GM19035 (cell line): ENCODE data around the gene INHBC.

Source experiments
- ATAC-seq: cut with Tn5 transposase; IDR thresholded peaks from one replicate; pipeline ENCODE4 v1.9.1; 2021; ENCODE audit not compliant: unreplicated experiment

INHBC gene

DNA sequence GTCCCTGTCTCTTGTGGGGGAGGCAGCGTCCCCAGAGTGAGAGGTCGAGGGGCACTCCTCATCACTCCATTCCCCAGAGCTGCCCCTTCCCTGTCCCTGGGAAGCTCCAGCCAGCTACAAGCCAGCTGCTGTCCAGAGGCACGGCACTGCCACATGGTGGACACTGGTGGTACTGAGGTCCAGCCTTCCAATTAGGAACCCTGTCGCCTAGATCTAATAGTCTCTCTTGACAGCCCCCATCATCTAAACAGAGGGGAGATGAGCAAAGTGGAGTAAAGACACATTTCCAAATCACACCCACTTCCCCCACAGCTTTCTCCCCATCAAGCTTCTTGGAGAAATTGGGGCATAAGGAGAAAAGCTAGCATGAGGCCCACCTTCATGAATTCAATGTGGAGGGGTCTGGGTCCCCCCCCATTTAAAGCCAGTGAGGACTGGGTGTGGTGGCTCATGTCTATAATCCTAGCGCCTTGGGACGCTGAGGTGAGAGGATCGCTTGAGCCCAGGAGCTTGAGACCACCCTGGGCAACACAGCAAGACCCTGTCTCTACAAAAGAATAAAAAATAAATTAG is 18.4 kb downstream of the INHBC start:
- peak; percentile 68 for ATAC-seq

DNA sequence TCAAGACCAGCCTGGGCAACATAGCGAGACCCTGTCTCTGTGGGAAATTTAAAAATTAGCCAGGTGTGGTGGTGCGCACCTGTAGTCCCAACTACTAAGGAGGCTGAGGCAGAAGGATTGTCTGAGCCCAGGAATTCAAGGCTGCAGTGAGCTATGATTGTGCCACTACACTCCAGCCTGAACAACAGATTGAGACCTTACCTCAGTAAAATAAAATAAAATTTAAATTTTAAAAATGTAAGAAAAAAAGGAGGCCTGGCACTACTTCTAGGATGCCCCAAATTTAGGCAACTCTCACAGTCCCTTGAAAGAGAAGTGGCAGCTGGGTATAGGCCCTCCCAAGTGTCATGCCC is 19.6 kb downstream of the INHBC start:
- ATAC-seq, result no peak

DNA sequence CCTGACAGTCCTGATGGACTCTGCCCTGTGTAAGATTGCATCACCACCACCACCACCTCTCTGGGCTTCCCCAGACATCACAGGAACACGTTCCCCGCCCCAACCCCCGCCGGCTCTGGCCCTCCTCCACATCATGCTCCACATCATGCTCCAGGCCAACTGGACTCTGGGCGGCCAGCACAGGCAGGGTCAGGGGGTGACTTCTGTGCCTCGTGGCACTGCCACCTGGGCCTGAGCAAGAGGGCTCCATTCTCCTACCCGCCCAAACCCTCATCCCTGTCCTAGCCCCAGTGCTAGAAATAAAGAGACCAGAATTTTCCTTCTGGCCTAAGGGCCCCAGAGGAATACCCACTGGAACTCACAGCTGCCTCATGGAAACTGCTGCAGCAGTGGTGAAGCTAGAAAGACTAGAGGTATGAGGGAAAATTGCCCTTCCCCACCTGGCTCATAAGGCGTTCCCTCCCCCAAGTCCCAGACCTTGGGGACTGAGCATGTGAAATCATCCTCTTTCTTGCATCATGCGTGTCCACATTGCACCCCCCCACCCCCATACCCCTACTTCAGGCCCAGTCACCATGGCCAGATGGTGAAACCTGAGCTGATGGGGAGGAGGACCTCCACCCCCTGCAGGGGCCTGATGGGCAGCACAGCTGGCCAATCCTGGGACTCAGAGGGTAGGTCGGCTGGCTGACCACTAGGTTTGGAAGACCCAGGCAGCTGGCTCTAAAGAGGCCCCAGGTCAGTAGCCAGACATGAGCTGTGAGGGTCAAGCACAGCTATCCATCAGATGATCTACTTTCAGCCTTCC is 20.2 kb downstream of the INHBC start, which contains the start of gene INHBE:
Gene INHBE, plus strand, starts transcription at position 742 of the 808 bp plus-strand sequence. CDS start 230 bp downstream, outside the sequence.
- no peak for ATAC-seq

DNA sequence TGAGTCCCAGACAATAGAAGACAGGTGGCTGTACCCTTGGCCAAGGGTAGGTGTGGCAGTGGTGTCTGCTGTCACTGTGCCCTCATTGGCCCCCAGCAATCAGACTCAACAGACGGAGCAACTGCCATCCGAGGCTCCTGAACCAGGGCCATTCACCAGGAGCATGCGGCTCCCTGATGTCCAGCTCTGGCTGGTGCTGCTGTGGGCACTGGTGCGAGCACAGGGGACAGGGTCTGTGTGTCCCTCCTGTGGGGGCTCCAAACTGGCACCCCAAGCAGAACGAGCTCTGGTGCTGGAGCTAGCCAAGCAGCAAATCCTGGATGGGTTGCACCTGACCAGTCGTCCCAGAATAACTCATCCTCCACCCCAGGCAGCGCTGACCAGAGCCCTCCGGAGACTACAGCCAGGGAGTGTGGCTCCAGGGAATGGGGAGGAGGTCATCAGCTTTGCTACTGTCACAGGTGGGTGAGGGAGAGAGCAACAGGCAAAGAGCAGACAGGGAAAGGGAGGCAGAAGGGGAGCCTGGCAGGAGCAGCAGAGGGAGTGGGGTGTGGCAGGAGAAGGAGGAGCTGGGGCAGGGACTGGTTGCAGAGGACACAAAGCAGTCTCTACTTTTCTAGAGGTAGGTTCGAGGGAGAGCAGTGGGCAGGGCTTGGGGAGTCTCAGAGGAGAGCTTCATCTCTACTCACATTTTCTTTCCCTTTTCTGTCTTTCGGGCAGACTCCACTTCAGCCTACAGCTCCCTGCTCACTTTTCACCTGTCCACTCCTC is 21.0 kb downstream of the INHBC start:
- ATAC-seq, result no peak

DNA sequence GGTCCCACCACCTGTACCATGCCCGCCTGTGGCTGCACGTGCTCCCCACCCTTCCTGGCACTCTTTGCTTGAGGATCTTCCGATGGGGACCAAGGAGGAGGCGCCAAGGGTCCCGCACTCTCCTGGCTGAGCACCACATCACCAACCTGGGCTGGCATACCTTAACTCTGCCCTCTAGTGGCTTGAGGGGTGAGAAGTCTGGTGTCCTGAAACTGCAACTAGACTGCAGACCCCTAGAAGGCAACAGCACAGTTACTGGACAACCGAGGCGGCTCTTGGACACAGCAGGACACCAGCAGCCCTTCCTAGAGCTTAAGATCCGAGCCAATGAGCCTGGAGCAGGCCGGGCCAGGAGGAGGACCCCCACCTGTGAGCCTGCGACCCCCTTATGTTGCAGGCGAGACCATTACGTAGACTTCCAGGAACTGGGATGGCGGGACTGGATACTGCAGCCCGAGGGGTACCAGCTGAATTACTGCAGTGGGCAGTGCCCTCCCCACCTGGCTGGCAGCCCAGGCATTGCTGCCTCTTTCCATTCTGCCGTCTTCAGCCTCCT is 21.6 kb downstream of the INHBC start:
- ATAC-seq, result no peak

DNA sequence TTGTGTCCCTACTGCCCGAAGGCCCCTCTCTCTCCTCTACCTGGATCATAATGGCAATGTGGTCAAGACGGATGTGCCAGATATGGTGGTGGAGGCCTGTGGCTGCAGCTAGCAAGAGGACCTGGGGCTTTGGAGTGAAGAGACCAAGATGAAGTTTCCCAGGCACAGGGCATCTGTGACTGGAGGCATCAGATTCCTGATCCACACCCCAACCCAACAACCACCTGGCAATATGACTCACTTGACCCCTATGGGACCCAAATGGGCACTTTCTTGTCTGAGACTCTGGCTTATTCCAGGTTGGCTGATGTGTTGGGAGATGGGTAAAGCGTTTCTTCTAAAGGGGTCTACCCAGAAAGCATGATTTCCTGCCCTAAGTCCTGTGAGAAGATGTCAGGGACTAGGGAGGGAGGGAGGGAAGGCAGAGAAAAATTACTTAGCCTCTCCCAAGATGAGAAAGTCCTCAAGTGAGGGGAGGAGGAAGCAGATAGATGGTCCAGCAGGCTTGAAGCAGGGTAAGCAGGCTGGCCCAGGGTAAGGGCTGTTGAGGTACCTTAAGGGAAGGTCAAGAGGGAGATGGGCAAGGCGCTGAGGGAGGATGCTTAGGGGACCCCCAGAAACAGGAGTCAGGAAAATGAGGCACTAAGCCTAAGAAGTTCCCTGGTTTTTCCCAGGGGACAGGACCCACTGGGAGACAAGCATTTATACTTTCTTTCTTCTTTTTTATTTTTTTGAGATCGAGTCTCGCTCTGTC is 22.3 kb downstream of the INHBC start:
- no peak for ATAC-seq

DNA sequence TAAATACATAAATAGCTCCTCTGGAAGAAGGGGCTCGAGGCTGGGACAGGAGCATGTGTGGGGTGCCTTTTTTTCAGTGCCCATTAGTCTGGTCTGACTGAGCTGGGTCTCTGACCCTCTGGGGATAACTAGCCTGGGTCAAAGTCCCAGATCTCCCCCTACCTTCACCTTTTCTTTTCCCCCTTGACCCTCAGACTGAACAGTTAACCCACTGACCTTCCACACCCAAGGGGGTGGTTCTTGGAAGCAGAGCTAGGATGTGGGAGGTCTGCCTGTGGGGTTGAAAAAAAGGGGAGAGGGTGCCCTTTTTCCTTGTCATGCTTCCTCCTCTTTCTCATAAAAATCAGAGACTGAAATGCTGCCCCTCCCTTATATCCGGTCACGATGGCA is 24.1 kb downstream of the INHBC start:
- no peak for ATAC-seq

DNA sequence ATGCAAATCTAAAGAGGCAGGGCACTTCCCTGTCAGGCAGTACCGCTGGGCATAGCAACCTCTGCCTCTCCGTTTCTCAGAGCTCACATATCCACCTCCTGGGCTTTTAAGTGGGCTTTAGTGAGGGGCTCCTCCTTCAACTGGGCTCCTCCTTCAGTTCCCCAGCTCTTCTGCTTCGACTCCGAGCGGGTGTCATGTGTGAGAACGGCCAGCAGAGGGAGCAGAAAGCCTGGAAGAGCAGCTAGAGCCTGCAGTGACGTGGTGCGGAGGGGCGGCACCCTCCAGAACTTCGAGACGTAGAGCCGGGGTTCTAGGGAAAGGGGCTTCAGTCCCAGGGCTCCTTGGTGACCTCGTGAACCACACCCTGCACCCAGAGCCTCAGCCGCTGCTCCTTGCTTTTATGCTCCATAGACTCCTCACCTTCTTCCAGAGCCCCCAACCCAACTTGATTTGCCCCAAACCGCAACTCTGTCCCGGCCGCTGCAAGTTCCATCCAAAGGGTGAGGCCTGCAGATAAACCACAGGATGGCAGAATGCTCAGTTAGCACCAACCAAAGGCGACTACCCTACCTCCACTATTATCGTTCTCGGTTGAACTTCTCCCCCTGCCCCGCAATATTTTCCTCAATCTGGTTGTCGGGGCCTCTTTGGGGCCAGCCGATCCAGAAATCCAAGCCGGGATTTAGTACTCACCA is 24.6 kb downstream of the INHBC start:
- ATAC-seq, result peak; percentile 68

DNA sequence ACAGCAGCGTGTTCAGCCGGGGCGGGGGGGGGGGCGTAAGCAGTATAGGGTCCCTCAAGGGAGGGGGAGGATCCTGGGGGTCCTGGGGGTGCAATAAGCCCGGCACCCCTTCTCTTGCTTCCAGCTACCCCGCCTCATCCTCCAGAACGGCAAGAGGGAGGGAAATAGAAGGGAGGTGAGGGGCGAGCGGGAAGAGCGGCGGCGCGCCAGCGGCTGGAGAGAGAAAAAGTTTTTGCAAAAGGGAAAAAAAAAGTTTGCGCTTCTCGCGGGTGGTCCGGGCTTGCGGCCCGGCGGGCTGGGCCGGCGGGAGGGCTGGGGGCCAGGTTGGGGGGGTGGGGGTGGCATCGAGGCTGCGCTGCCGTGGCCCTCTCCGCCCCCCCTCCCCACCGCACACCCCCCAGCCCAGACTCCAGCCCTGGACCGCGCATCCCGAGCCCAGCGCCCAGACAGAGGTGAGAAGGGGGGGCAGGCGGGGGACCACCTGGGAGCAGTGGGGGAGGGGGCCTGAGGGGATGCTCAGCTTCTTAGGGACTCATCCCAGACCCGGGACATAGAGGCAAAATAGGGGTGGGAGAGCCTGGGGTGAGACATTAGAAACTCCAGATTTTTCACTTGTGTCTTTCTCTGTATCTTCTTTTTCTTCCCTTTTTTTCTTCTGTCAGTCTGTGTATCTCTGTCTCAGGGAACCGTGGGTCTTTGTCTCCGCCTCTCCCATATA is 25.3 kb downstream of the INHBC start, which contains the start of gene GLI1:
Gene GLI1, plus strand, starts transcription at position 36 of the 718 bp plus-strand sequence. CDS start 3,907 bp downstream, outside the sequence.
- peak; percentile 3 for ATAC-seq

DNA sequence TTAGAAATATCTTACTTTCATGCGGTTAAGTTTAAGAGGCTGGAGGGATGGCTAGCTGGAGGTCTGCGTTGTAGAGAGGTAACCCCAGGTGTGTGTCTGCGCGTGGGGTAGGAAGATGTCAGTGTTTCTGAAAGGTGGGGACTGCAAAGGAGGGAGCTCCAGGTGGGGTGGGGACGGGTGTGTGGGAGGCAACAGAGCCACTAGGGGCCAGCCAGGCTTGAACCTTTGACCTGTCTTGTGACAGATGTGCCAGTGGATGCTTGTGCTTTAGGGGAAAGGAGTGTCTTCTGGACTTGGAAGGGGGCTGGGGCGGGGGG is 25.8 kb downstream of the INHBC start:
- ATAC-seq, result no peak

DNA sequence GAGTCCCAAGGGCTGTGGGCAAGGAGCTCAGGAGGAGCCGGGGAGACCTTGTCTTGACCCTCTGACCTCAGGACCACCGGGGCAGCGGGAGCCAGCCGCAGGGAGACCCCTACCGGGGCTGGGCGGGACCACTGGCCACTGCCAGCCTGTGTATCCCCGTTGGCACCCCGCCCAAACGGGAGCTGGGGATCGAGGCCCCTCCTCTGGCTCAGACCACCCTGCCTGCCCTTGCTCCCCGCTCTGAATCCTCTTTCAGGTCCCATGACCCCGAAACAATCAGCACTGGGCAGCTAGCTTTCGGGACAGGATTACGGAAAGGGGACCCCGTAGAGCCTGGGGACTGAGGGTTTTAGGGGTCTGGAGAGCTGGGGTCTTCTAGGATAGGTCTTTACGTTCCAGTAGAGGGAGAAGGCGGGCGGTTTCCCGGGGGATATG is 26.3 kb downstream of the INHBC start:
- no peak for ATAC-seq

DNA sequence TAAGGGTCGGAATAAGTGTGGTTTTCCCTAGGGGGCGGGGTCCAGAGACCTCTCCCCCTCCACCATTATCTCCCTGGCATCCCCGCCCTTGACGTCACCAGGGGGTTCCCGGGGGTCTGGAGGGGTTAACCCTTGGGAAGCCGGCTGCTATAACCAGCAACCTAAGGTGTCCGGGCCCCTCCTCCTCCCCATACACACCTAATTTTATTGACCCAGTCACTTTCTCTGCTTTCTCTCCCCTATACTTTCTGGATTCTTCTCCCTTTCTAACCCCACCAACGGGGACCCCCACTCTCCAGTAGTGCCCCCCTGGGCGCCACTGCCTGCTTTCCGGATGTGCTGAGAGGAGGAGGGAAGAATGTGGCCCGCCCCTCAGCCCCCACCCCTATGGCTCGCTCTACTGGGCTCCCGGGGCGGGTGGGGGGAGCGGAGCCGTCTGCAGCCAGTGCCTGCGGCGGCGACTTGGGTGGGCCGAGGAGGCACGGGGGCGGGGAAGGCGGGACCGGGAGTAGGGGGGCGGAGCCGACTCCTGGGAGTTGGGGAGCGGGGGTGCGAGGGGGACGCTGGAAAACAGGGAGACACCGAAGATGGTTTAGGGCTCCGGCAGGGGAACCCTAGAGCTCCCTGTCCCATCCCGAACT is 26.8 kb downstream of the INHBC start:
- no peak for ATAC-seq

DNA sequence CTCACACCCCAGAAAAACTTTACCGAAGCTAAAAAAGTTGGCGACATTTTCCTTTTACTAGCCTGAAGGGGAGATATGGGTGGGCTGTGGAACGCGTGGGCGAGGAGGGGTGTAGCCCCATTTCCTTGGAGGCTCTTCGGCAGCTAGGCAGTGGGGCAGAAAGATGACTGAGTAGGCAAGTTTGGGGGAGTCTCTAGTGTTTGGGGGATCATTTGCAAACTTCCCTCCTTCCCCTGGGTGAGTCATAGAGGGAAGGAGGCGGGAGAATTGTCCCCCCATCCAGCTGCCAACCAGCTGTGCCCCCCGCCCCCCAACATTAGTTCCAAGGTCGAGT is 27.3 kb downstream of the INHBC start:
- no peak for ATAC-seq

DNA sequence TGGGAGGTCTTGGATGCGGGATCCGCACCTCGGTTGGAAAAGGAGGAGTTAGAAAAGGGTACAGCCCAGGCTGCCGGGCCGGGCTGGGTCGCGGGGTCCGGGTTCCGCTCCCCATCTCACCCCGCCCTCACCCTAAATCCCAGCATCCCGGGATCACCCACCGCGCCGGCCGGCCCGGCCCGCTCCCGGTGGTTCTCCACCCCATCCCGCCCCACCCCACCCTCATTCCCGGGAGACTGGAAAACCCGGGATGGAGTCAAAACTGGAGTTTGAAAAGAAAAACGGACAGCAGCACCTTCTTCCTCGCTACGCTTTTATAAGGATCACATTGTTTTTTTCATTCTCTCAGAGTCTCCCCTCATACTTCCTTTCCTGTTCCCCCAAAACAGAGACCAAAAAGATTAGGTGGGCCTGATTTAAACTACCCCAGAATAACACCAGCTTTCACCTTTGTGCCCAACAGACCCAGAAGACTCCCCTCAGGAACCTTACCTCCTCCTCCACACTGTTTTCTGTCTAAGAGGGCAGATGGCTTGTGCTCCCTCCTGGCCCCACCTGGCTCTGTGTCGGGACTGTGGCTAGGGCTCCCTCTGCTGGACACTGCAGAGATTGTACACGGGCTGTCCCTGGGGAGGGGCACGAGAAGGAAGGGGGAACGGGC is 27.8 kb downstream of the INHBC start:
- ATAC-seq, result peak; percentile 72

DNA sequence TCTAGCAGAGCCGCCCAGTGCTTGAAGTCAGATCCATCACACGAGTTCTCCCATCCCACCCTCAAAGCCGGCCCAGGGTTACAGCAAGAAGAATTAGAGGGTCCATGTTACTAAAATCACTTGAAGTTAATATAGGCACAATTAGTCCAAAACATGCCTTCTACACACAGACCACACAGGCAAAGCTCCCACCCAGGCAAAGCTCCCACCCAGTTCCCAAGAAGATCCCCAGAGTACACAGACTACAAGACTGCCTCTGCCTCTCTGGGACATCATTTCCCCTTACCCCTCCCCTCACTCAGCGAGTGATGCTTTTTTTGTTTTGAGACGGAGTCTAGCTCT is 28.3 kb downstream of the INHBC start:
- ATAC-seq, result no peak

DNA sequence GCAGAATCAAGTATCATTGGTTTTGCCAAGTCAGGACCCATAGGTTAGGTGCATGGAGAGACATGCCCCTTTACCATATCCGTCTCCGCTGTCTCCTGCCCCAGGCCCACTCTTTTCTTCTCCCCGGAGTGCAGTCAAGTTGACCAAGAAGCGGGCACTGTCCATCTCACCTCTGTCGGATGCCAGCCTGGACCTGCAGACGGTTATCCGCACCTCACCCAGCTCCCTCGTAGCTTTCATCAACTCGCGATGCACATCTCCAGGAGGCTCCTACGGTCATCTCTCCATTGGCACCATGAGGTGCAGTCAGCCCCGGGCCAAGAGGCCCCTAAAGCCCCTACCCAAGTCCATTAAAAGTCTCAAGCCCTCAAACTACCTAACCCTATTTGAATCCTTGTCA is 30.0 kb downstream of the INHBC start:
- no peak for ATAC-seq

DNA sequence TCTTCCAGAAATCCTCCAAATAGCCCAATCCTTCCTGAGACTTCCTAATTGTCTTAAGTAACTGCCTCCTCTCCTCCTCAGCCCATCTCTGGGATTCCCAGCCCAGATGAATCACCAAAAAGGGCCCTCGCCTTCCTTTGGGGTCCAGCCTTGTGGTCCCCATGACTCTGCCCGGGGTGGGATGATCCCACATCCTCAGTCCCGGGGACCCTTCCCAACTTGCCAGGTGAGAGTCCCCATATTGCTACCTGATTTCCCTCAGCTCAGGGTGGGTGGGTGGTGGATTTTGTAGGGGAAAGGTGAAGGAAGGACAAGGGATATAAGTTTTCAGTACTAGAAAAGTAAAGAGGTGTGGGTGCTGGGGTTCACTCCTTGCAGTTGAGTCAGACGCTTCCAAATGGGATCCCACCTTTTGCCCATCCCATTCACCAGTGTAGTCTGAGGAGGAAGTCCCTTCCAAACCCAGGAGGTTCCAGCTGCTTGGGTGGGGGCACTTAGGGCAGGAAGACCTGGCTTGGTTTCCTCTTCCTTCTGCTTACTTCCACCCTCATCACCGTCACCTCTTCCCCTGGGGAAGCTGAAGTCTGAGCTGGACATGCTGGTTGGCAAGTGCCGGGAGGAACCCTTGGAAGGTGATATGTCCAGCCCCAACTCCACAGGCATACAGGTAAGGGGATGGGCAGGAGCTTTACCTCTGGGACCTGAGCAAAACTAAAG is 30.6 kb downstream of the INHBC start:
- no peak for ATAC-seq

DNA sequence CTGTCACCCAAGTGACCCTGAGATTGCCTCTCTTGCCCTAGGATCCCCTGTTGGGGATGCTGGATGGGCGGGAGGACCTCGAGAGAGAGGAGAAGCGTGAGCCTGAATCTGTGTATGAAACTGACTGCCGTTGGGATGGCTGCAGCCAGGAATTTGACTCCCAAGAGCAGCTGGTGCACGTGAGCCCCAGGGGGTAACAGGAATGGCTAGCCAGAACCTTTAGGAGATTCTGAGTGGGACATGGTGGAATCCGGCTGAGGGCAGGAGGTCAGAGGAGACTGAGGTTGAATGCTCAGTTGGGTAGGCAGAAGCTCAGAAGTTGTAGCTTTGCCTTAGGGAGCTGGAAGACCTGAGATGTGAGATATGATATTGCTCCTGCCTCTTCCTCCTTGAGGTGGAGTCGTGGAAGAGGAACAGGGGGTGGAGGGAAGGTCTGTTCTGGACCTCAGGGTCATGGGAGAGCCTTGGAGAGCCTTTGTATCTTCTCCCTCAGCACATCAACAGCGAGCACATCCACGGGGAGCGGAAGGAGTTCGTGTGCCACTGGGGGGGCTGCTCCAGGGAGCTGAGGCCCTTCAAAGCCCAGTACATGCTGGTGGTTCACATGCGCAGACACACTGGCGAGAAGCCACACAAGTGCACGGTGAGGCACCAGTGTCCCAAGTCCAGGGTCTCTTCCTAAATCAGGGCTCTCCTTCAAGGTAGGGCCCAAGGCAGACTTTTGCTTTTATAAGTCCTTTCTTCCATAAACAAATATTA is 31.3 kb downstream of the INHBC start:
- ATAC-seq, result no peak
